ENCODE data around the gene NSG1.

- TF ChIP-seq GATA3 (IDR thresholded peaks at IDR 0.05; ENCODE audit: low read depth, low read length) (no peak), GATA2 (IDR thresholded peaks at IDR 0.05; ENCODE audit: low read depth, low read length) (no peak)
Measured at GRCh38 chr4:4338210-4339001, 48.5 kb upstream of the NSG1 start.

All from SH-SY5Y (cell line).